NCI-H1930 (cell line): ENCODE results near the gene FMO1.
"Not testable (repeated sequence)": the region's sequence is repeated elsewhere in the genome, so short reads cannot be mapped to it uniquely, and the experiment has no call there.

Experiments
- DNase-seq, 2 experiments: peaks; one replicate each; lab custom pipeline; 2025; lab: John Stamatoyannopoulos, UW

FMO1 gene

GRCh38 chr1:171248302-171248701 lies at the start of gene FMO1:
TSS of gene FMO1 (plus strand) at chr1:171248494. CDS start at chr1:171258088, 9,594 bp downstream.
- DNase-seq = no peak

- DNase-seq = no peak
Measured at GRCh38 chr1:171204296-171204695, 44.0 kb upstream of the FMO1 start.

DNA sequence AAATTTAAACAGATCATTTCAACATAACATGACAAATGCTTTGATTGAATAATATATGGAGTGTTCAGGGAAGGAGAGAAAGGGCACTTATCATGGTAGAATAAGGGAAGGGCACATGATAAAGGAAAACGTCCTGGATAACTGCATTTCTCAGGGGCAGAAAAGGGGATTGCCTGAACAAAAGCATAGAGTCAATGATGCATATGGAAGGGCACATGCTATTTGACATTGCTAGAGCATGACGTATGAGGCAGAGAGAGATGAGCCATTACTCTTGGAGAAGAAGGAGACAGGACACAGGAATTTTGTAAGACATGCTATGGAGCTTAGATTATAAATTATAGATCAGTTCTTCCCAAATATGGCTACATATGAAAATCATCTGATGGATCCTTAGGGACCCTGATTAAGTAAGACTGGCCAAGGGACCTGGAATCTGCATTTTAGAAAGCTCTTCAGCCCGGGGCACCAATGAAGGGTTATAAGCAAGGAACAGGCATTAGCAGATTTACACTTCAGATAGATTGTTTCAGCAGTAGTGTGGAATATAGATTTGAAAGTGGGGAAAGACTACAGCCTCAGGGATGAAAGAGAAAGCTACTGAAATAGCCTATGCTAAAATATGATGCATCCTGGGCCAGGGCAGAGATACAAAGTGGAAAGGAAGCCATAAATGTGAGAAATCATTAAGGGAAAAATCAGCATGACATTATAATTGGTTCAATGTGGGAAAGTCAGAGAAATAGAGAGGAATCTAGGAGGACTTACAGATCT lies 41.9 kb upstream of the FMO1 start:
- DNase-seq = no peak

DNA sequence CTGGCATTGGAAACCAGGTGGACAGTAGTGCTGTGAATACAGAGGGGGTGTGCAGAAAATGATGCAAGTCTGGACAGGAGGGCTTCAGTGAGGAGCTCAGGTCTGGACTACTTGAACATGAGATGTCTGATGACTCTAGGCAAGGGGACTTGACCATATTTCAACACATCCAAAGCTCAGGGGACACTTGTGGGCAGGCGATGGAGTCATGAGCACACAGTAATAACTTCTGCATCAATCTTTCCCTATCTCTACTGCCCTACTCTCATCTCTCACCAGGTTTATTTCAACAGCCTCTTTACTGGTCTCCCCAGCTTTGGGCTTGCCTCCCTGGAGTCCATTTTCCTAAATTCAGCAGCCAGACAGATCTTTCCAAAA lies 41.3 kb upstream of the FMO1 start:
- no peak for DNase-seq

- no peak for DNase-seq
Measured at GRCh38 chr1:171207377-171207776, 40.9 kb upstream of the FMO1 start.

DNA sequence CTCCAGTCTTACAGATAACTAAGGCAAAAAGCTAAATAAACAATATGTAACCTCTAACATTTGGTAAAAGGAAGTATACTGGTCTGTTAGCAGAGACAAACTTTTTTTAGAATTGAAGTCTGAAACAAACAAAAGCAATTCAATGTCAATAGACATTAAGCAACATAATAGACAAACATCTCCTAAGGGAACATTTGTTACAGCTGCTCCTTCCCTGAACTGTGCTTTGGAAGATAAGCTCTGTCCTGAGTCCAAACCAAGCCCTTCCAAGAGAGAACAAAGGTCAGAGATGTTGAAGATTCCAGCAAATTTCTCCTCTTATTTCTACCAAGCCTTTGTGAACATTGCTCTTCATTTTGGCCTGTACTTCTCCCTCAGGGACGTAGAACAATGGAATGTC lies 37.9 kb upstream of the FMO1 start:
- DNase-seq = no peak

GRCh38 chr1:171212607-171213351 lies 35.5 kb upstream of the FMO1 start:
- no peak for DNase-seq

DNA sequence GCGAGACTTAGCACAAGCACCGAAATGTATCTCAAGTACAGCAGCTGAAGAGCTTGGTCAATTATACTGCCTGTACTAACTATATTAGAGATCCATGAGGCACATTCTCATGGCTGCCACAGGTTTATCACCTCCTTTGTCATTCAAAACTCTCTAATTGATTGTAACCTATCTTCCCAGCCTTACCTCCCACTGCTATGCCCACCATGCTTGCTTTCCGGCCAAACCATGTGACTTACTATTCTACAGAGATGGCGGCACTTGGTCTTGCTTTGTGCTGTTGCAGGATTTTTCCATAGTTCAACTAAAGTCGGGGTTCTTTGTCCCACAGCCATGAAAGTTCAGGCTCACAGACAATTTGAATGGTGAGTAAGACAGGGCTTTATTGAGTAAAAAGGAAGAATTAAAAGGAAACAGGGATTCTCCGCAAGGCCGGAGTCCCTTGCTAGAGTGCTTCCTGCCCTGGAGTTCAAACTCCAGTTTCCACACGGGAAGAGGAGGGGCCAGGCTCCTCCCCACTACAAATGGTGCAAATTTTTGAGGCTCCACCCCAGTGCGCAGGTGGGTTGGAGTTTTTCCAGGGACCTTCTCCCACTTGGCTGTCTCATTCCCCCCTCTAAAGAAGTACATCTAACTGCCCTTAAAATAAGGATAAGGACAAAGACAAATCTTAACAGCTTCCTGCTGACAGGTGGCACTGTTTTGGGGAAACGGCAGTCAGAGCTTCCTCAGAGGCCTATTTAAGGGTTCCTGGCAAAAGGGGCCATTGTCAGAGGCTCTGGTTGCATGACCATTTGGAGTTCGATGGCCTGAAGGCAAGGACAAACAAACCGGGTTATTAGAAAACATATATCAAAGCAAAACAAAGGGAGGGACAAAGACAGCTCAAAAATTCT lies 34.5 kb upstream of the FMO1 start:
- DNase-seq = no peak

DNA sequence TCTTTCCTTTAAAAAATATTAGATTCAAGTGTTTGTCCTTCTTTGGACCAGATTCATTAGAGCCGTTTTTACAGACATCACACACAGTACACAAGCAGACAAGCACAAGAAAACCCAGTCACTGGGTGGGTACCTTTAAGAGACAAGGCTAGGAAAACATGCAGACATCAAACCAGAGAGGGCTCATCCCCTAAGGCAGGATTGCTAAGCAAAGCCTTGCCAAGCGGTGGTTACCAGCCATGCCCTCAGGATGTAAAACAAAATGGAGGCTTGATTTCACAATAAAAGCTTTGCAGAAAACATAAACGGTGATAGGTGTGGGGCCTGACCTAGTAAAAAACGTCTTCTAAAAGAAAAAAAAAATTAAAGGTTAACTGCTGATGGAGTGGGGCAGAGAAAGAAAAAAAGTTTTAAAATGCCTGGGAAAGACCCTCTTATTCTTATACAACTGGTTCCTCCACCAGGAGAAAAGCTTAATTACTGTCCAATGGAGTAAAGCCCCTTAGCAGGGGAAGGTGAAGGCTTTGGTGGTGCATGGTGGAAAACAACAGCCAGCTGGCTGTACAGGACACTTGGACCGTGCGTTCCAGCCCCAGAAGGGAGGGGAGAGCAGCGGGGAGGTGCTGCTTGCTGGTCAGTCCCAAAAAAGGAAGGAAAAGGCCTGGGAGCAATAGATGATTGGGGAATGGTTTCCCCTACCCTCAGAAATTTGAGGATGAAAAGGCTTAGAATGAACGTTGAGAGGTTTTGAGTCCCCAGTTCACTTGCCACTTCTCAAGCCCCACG lies 30.4 kb upstream of the FMO1 start:
- DNase-seq = no peak

- DNase-seq = no peak
Measured at GRCh38 chr1:171218661-171219060, 29.6 kb upstream of the FMO1 start.

DNA sequence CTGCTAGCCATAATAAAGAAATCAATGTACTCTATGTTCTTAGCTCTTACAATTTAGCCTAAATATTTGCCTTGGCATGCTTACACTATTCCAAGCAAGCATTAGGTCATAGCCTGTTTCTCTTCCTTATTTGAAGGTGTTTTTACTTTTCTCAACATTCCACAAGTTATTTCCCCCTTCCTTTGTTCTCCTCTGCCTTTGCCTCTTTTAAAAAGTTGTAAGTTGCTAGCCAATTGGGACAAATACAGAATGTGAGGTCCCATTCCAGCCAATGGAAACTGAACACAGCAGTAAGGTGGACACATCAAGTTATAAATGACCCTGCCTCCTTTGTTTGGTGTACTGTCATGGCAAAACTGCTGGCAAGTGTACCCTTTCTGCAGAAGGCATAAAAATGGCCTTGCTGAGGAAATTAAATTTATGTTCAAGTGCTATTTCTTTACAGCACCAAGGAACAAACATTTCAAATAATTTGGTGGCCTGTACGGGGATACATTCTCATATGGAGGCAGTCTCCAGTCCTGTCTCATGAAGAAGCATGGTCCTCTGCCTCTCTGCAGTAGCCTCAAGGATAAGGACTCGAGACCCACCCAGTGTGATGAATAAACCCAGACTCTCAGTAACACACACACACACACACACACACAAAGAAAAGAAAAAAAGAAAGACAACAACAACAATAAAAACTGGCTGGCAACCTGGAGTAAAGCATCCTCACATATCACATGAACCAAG lies 28.8 kb upstream of the FMO1 start:
- DNase-seq = no peak

GRCh38 chr1:171220081-171220420 lies 28.2 kb upstream of the FMO1 start:
- no peak for DNase-seq

DNA sequence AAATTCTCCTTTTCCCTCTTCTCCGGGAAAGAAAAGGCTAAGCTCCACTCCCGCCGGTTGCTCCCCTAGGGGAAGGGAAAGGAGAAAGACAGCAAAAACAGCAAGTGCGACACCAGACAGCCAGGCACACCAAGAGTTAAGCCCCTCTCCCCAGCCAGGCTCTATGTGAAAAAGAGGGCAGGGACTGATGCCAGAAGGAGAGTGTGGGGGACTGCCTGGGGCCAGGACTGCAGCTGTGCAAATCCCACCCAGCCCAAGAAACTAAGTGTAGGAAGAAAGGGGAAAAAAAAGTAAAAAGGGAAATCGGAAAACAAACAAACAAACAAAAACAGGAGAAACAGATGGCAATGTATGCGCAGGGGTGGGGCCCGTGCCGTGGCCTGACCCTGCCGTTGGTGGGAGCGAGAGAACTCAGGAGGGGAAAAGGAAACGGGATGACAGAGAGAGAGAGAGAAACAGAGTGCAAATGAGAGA lies 27.7 kb upstream of the FMO1 start:
- DNase-seq = no peak

GRCh38 chr1:171221665-171222591 lies 26.4 kb upstream of the FMO1 start:
- DNase-seq = no peak

- DNase-seq = no peak
Measured at GRCh38 chr1:171222936-171223335, 25.4 kb upstream of the FMO1 start.

- not testable (repeated sequence) for DNase-seq
Measured at GRCh38 chr1:171224257-171224656, 24.0 kb upstream of the FMO1 start.

DNA sequence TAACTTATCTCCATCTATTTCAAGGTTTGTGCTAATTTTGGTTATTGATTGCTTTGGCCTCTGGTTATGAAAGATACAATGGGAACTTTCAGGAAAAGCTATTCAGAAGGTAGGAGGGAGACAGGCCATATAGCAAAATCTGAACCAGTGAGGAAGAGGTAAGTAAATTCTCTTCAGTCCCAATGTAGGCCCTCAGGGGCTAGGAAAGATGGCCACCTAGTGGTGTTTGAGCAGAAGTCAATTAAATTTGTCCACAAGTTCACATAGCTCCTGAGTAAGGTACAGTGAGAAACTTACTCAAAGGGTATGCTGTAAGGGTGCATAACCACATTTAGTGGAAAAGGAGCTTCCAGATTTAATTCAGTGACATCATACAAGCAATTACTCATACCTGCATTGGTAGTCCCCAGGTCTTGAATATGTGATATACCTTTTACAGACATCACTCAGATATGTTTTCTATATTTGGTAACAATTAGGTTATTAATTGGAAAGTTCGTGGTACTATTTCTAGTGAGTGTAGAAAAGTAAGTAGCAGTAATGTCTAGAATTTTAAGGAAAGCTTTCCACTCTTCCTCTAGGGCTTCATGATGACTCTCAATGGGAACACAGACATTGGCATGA lies 21.4 kb upstream of the FMO1 start:
- peak; percentile 38 to 62 for DNase-seq

DNA sequence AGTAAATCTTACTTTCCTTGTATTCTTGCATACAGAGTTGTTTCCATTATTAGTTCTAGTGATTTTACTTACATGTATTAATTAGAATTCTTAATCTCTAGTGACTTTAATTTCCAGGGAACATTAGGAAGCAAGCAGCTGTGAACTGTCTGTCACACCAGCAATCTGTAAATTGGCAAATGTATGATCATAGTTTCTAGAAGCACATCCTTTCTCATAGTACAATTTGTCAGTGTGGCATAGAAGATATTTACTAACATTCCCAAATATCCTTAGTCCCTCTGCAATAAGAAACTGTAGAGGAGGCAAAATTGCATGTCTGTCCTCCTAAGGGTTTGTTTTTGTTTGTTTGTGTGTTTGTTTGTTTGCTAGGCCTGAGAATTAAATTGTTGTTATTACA lies 17.0 kb upstream of the FMO1 start:
- no peak for DNase-seq

GRCh38 chr1:171233183-171233582 lies 15.1 kb upstream of the FMO1 start:
- no peak for DNase-seq
